Transverse colon (tissue), 4 donors: ENCODE results near the gene CEACAM4. TPM values are rescaled to one million over a fixed set of nuclear protein-coding genes. Genes with fewer than 3 reads are reported as not detected.

Experiments used
- DNase-seq: peaks from one replicate; pipeline ENCODE4 v3.0.0-alpha.2; 2019
- H3K27ac ChIP-seq, 4 donors: fragments of 200-600 bp; sonication (generic); 2 replicates each; pipeline ENCODE4 v1.5.1; 2016 to 2018; ENCODE audit warnings: inconsistent platforms in 4 of 4
- H3K27me3 ChIP-seq: fragments of 200-600 bp; sonication (generic); 2 replicates; pipeline ENCODE4 v1.5.1; 2017; ENCODE audit warnings: inconsistent platforms
- H3K36me3 ChIP-seq, 4 donors: fragments of 200-600 bp; sonication (generic); 2 replicates each; pipeline ENCODE4 v1.5.1; 2017 to 2019; ENCODE audit warnings: inconsistent platforms in 4 of 4
- H3K4me1 ChIP-seq, 4 donors: fragments of 200-600 bp; sonication (generic); 2 replicates each; pipeline ENCODE4 v1.5.1; 2017 to 2020; ENCODE audit warnings: inconsistent platforms in 4 of 4
- H3K4me3 ChIP-seq, 4 donors: fragments of 200-600 bp; sonication (generic); 1 replicate in 1 of 4; 2 replicates in 3 of 4; pipeline versions ENCODE4 v1.5.1 to v1.6.1; 2017 to 2019; ENCODE audit warnings: inconsistent platforms in 4 of 4
- H3K9me3 ChIP-seq, 2 donors: fragments of 200-600 bp; sonication (generic); 2 replicates each; pipeline ENCODE4 v1.5.1; 2017 to 2019; ENCODE audit warnings: inconsistent platforms in 2 of 2
- CTCF ChIP-seq, 5 experiments: fragments of 200-600 bp in 3 of 5; fragments of 450-650 bp in 2 of 5; sonication (generic) in 3 of 5; IDR thresholded peaks; 1 replicate in 2 of 5; 2 replicates in 3 of 5; pipeline ENCODE4 v1.5.1; 2016 to 2017; ENCODE audit warnings: antibody characterized with exemption in 5 of 5, inconsistent platforms in 3 of 5, mild to moderate bottlenecking in 2 of 5, moderate library complexity in 1 of 5
- EP300 ChIP-seq: sonication (generic); formaldehyde crosslinking; IDR thresholded peaks from one replicate; pipeline ENCODE4 v1.6.1; 2017; ENCODE audit warnings: antibody characterized with exemption, low read depth
- POLR2A ChIP-seq: fragments of 450-650 bp; IDR thresholded peaks from one replicate; pipeline ENCODE4 v1.6.1; 2016; ENCODE audit warnings: antibody characterized with exemption, mild to moderate bottlenecking, moderate library complexity
- POLR2AphosphoS5 ChIP-seq, 3 donors: sonication (generic); formaldehyde crosslinking; IDR thresholded peaks; one replicate each; pipeline ENCODE4 v1.6.1; 2016; ENCODE audit warnings: antibody characterized with exemption in 3 of 3
- WGBS, 2 donors: methylation state at CpG; one replicate each; pipeline ENCODE4 v1.1.5; 2018; ENCODE audit warnings: low coverage in 1 of 2; 5-methylcytosine and 5-hydroxymethylcytosine counted together
- in situ Hi-C, 4 donors: fragments of 200-750 bp; cut with MboI; loops; one replicate each; pipeline versions ENCODE4 v1.15.0 to v1.15.1; 2017; ENCODE audit warnings: low sequenced_read_pairs in 3 of 4, low pct_ligation_motif_present in 1 of 4, low pct_unique_long_range_greater_than_20kb in 1 of 4
- intact Hi-C: fragments of 100-400 bp; cut with DNase I; formaldehyde crosslinking; loops from one replicate; pipeline ENCODE4 v1.15.1; 2023; ENCODE audit warnings: low total_unique reads
- total RNA-seq, 4 donors: library from RNA; depleted of rRNA; stranded (reverse); fragments of >200 nt; gene quantifications; one replicate each; pipeline ENCODE4 v1.1.0, GENCODE V29; 2016

The CEACAM4 gene
- total RNA-seq, 4 donors from 2014 or later = 0.48 to 1.5 TPM; not detected in 2

- 76 to 90% methylated on average over 2 to 4 of the region's 4 CpGs for WGBS, 2 donors
- TF ChIP-seq EP300 (no peak), CTCF (IDR thresholded peaks at IDR 0.05) (no peak), POLR2A (no peak), POLR2AphosphoS5 (IDR thresholded peaks at IDR 0.05) (no peak)
- peaks cover 6% of the 10 kb centered on the region for H3K27me3 ChIP-seq
- H3K27ac ChIP-seq = no peak overlapping the region
- DNase-seq = no peak
- H3K9me3 ChIP-seq = peaks cover 0 to 5% of the 10 kb centered on the region in 2 donors
- in situ Hi-C loops = no loop called here
- H3K4me3 ChIP-seq = no peak overlapping the region
- H3K36me3 ChIP-seq = no peaks in the 10 kb centered on the region
- intact Hi-C loops = no loop called here
- no peaks in the 10 kb centered on the region for H3K4me1 ChIP-seq
Observed at GRCh38 chr19:41587838-41588210, 39.0 kb downstream of the CEACAM4 start.

- no peak for DNase-seq
- intact Hi-C loops = no loop called here
- H3K9me3 ChIP-seq = peaks cover 4 to 7% of the 10 kb centered on the region in 2 donors
- 67 to 100% methylated on average over 1 to 9 of the region's 9 CpGs for WGBS, 2 donors
- no peak overlapping the region for H3K27ac ChIP-seq
- in situ Hi-C loops = no loop called here
- peaks cover 5% of the 10 kb centered on the region for H3K27me3 ChIP-seq
- no peak overlapping the region for H3K4me3 ChIP-seq
- H3K4me1 ChIP-seq = no peaks in the 10 kb centered on the region
- H3K36me3 ChIP-seq = no peaks in the 10 kb centered on the region
- TF ChIP-seq POLR2A = no peak
Observed at GRCh38 chr19:41587101-41587837, 39.6 kb downstream of the CEACAM4 start.

GRCh38 chr19:41586064-41586463, 40.8 kb downstream of the CEACAM4 start:
- intact Hi-C loops (no loop called here), in situ Hi-C loops (no loop called here)
- no peak overlapping the region for H3K27ac ChIP-seq
- H3K4me3 ChIP-seq = no peak overlapping the region
- no peaks in the 10 kb centered on the region for H3K27me3 ChIP-seq
- no peak for DNase-seq
- TF ChIP-seq POLR2AphosphoS5 (IDR thresholded peaks at IDR 0.05) = no peak
- TF ChIP-seq POLR2A = no peak
- TF ChIP-seq CTCF (IDR thresholded peaks at IDR 0.05) = no peak
- TF ChIP-seq EP300 = no peak
- H3K4me1 ChIP-seq = no peaks in the 10 kb centered on the region
- H3K9me3 ChIP-seq = peaks cover 7 to 11% of the 10 kb centered on the region in 2 donors
- H3K36me3 ChIP-seq = no peaks in the 10 kb centered on the region

GRCh38 chr19:41584931-41585330, 41.9 kb downstream of the CEACAM4 start:
- Histone ChIP-seq H3K27me3 (no peaks in the 10 kb centered on the region), H3K9me3 (peaks cover 7 to 13% of the 10 kb centered on the region in 2 donors), H3K4me3 (no peak overlapping the region), H3K27ac (no peak overlapping the region), H3K36me3 (no peaks in the 10 kb centered on the region), H3K4me1 (no peaks in the 10 kb centered on the region)
- intact Hi-C loops (no loop called here), in situ Hi-C loops (no loop called here)
- no peak for DNase-seq
- TF ChIP-seq EP300 (no peak), CTCF (IDR thresholded peaks at IDR 0.05) (no peak), POLR2AphosphoS5 (IDR thresholded peaks at IDR 0.05) (no peak), POLR2A (no peak)
- WGBS, 2 donors = 50% methylated on average over 1 of the region's 1 CpG; no CpG with 5 or more reads in 1 of the 2 donors
